Measurements from ENCODE around the gene ZFP64.
"Not testable (repeated sequence)": the region's sequence is repeated elsewhere in the genome, so short reads cannot be mapped to it uniquely, and the experiment has no call there.

Gene ZFP64

GRCh38 chr20:52133714-52134113 is 57.9 kb downstream of the ZFP64 start:
- CTCF ChIA-PET, result interaction anchor here (0.6 kb wide), 1 partner anchor 328 kb away, joined by 6 read pairs; no protein-coding TSS in a partner anchor
- H3K9me3 ChIP-seq (ENCODE audit: control insufficient read depth, insufficient read depth, low read depth, low read length); H3K36me3 ChIP-seq (ENCODE audit: control insufficient read depth in 2 of 2, insufficient read depth in 1 of 2, low read length in 2 of 2); H3K4me3 ChIP-seq (ENCODE audit: low read depth, low read length); POLR2A ChIA-PET; H3K4me1 ChIP-seq (ENCODE audit: control insufficient read depth, insufficient read depth, low read length); H3K27ac ChIP-seq (ENCODE audit: extremely low read depth, low read depth, low read length): not testable (repeated sequence)
- TF ChIP-seq ZNF121 (tag by site-specific recombination; IDR thresholded peaks at IDR 0.05), result peak; percentile 66; the same call in 1 of the 2 replicates

GRCh38 chr20:52132337-52132736 is 59.2 kb downstream of the ZFP64 start:
- POLR2A ChIA-PET, result no interaction called here
- CTCF ChIA-PET, result no interaction called here

DNA sequence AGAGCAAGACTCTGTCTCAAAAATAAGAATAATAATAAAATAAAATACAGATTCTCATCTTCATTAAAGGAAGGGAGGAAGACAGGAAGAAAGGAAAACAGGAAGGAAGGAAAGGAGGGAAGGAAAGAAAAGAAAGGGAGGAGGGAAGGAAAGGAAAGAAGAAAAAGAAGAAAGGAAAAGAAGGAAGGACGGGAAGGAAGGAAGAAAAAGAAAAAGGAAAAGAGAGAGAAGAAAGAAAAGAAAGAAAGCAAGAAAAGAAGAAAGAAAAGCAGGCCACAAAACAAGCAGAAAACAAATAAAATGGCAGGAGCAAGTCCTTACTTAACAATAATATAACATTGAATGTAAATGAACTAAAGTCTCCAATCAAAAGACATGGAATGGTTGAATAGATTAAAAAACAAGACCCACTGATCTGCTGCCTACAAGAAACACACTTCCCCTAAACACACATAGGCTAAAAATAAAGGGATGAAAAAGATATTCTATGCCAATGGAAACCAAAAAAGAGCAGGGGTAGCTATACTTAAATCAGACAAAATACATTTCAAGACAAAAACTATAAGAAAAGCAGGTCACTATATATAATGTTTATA is 60.4 kb downstream of the ZFP64 start:
- ChIA-PET CTCF (interaction anchor here (0.6 to 1.6 kb wide), 2 partner anchors 17 to 26 kb away, joined by 3 to 4 read pairs; no protein-coding TSS in a partner anchor), POLR2A (no interaction called here)
- no peak overlapping the region for H3K4me3 ChIP-seq (ENCODE audit: low read depth, low read length)
- H3K4me1 ChIP-seq (ENCODE audit: control insufficient read depth, insufficient read depth, low read length), result no peaks in the 10 kb centered on the region
- no peaks in the 10 kb centered on the region for H3K36me3 ChIP-seq (ENCODE audit: control insufficient read depth in 2 of 2, insufficient read depth in 1 of 2, low read length in 2 of 2)
- TF ChIP-seq ZNF366 (tag by site-specific recombination; conservative IDR thresholded peaks at IDR 0.05) (peak; percentile 73), SCRT1 (tag by site-specific recombination; IDR thresholded peaks at IDR 0.05; ENCODE audit: borderline replicate concordance) (no peak), ZNF391 (tag by site-specific recombination; IDR thresholded peaks at IDR 0.05; ENCODE audit: borderline replicate concordance, low read depth) (no peak), SETDB1 (IDR thresholded peaks at IDR 0.05; ENCODE audit: insufficient read length, low read length) (peak; percentile 90)
- no peak overlapping the region for H3K27ac ChIP-seq (ENCODE audit: extremely low read depth, low read depth, low read length)
- H3K9me3 ChIP-seq (ENCODE audit: control insufficient read depth, insufficient read depth, low read depth, low read length), result no peaks in the 10 kb centered on the region

More at GRCh38 chr20:52132337-52132736, 59.2 kb downstream of the ZFP64 start:
- H3K36me3 ChIP-seq (ENCODE audit: control insufficient read depth in 2 of 2, insufficient read depth in 1 of 2, low read length in 2 of 2), result no peaks in the 10 kb centered on the region
- no peak overlapping the region for H3K27ac ChIP-seq (ENCODE audit: extremely low read depth, low read depth, low read length)
- no peak overlapping the region for H3K4me3 ChIP-seq (ENCODE audit: low read depth, low read length)
- no peaks in the 10 kb centered on the region for H3K9me3 ChIP-seq (ENCODE audit: control insufficient read depth, insufficient read depth, low read depth, low read length)
- no peak for TF ChIP-seq ZNF76 (tag by site-specific recombination; IDR thresholded peaks at IDR 0.05; ENCODE audit: borderline replicate concordance, low read depth)
- no peak for TF ChIP-seq ZNF24 (tag by site-specific recombination; IDR thresholded peaks at IDR 0.05)
- TF ChIP-seq, protein P1, sequence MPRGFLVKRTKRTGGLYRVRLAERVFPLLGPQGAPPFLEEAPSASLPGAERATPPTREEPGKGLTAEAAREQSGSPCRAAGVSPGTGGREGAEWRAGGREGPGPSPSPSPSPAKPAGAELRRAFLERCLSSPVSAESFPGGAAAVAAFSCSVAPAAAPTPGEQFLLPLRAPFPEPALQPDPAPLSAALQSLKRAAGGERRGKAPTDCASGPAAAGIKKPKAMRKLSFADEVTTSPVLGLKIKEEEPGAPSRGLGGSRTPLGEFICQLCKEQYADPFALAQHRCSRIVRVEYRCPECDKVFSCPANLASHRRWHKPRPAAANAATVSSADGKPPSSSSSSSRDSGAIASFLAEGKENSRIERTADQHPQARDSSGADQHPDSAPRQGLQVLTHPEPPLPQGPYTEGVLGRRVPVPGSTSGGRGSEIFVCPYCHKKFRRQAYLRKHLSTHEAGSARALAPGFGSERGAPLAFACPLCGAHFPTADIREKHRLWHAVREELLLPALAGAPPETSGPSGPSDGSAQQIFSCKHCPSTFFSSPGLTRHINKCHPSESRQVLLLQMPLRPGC (tag by site-specific recombination; IDR thresholded peaks at IDR 0.05), result no peak
- no peak for TF ChIP-seq ZNF518A (tag by site-specific recombination; conservative IDR thresholded peaks at IDR 0.05; ENCODE audit: low read depth)
- no peak for TF ChIP-seq ZNF837 (tag by site-specific recombination; IDR thresholded peaks at IDR 0.05)
- no peaks in the 10 kb centered on the region for H3K4me1 ChIP-seq (ENCODE audit: control insufficient read depth, insufficient read depth, low read length)

DNA sequence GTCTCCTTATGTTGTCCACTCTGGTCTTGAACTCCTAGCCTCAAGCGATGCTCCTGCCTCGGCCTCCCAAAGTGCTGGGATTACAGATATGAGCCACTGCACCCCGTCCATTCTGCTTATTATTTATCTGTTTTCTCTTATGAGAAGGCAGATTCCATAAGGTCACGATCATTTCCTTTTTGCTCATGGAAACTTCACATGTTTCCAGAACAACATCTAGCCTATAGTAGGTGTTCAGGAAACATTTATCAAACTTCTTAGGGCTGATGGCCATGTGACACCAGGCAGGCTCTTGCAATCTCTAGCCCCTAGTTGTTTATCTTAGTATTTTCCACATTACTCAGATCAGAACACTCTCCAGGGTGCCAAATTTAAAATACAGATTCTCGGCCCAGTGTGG is 61.2 kb downstream of the ZFP64 start:
- no peaks in the 10 kb centered on the region for H3K9me3 ChIP-seq (ENCODE audit: control insufficient read depth, insufficient read depth, low read depth, low read length)
- ChIA-PET POLR2A (no interaction called here), CTCF (interaction anchor here (0.6 to 1.6 kb wide), 3 partner anchors 24 to 27 kb away, joined by 3 to 4 read pairs (median 3); no protein-coding TSS in a partner anchor)
- TF ChIP-seq ZNF350 (tag by site-specific recombination; IDR thresholded peaks at IDR 0.05), result no peak
- TF ChIP-seq ZNF394 (tag by site-specific recombination; IDR thresholded peaks at IDR 0.05; ENCODE audit: borderline replicate concordance), result no peak
- no peak for TF ChIP-seq ZNF16 (tag by site-specific recombination; IDR thresholded peaks at IDR 0.05; ENCODE audit: low read depth)
- TF ChIP-seq SCRT1 (tag by site-specific recombination; IDR thresholded peaks at IDR 0.05; ENCODE audit: borderline replicate concordance), result no peak
- TF ChIP-seq PRDM1 (tag by site-specific recombination; IDR thresholded peaks at IDR 0.05), result no peak
- no peak for TF ChIP-seq OVOL3 (tag by site-specific recombination; IDR thresholded peaks at IDR 0.05)
- no peak for TF ChIP-seq GLI4 (tag by site-specific recombination; IDR thresholded peaks at IDR 0.05)
- no peak for TF ChIP-seq ZFP41 (tag by site-specific recombination; IDR thresholded peaks at IDR 0.05; ENCODE audit: borderline replicate concordance)
- TF ChIP-seq, protein P2, sequence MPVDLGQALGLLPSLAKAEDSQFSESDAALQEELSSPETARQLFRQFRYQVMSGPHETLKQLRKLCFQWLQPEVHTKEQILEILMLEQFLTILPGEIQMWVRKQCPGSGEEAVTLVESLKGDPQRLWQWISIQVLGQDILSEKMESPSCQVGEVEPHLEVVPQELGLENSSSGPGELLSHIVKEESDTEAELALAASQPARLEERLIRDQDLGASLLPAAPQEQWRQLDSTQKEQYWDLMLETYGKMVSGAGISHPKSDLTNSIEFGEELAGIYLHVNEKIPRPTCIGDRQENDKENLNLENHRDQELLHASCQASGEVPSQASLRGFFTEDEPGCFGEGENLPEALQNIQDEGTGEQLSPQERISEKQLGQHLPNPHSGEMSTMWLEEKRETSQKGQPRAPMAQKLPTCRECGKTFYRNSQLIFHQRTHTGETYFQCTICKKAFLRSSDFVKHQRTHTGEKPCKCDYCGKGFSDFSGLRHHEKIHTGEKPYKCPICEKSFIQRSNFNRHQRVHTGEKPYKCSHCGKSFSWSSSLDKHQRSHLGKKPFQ (tag by site-specific recombination; IDR thresholded peaks at IDR 0.05), result no peak

More for the DNA sequence above, 61.2 kb downstream of the ZFP64 start:
- Histone ChIP-seq H3K4me3 (ENCODE audit: low read depth, low read length) (no peak overlapping the region), H3K27ac (ENCODE audit: extremely low read depth, low read depth, low read length) (no peak overlapping the region), H3K36me3 (ENCODE audit: control insufficient read depth in 2 of 2, insufficient read depth in 1 of 2, low read length in 2 of 2) (no peaks in the 10 kb centered on the region), H3K4me1 (ENCODE audit: control insufficient read depth, insufficient read depth, low read length) (no peaks in the 10 kb centered on the region)

Measured in HEK293 (cell line).